AG04450 (cell line): Measurements from ENCODE around the gene RNF113A. TPM values are rescaled to one million over a fixed set of nuclear protein-coding genes. Genes with fewer than 3 reads are reported as not detected.
A peak's percentile ranks its signal among the peaks of the same experiment; 100 is the strongest.

Source experiments
- CTCF ChIA-PET: fragments of 300-600, 350-600 bp; formaldehyde crosslinking; extraction: SDS; loops from one replicate; lab custom pipeline; 2022; ENCODE audit warnings: antibody characterized with exemption, inconsistent platforms; lab: Charles Lee
- POLR2A ChIA-PET: fragments of 350-600 bp; formaldehyde crosslinking; extraction: SDS; loops from one replicate; lab custom pipeline; 2021; ENCODE audit warnings: antibody characterized with exemption, inconsistent platforms; lab: Yijun Ruan, JAX
- DNase-seq: peaks from one replicate; pipeline ENCODE4 v3.0.0-alpha.2; 2011; ENCODE audit warnings: low read depth, low spot score
- H3K27ac ChIP-seq: one replicate; pipeline ENCODE4 v1.5.1; 2012; ENCODE audit warnings: low read depth, low read length, control low read depth
- H3K27me3 ChIP-seq: one replicate; pipeline ENCODE4 v1.6.0; 2012; ENCODE audit warnings: low read length; ENCODE audit not compliant: control insufficient read depth, insufficient read depth
- H3K4me3 ChIP-seq: 2 replicates; pipeline ENCODE4 v1.5.1; 2011; ENCODE audit warnings: mild to moderate bottlenecking, low read depth, low read length, control low read depth
- H3K9me3 ChIP-seq: 2 replicates; pipeline ENCODE4 v1.5.1; 2012; ENCODE audit warnings: low read length; ENCODE audit not compliant: control insufficient read depth, insufficient read depth
- CTCF ChIP-seq: IDR thresholded peaks from 2 replicates; pipeline ENCODE4 v1.5.1; 2011; ENCODE audit warnings: low read depth, low read length, control low read depth, inconsistent platforms
- polyA minus RNA-seq: library from RNA; depleted of rRNA, polyadenylated mRNA; stranded (reverse); fragments of >200 nt; gene quantifications from 2 replicates; pipeline ENCODE4 v1.2.3, GENCODE V29; 2011; rRNA and poly(A)+ RNA removed
- polyA plus RNA-seq: library from polyadenylated mRNA; depleted of rRNA; stranded (reverse); fragments of >200 nt; gene quantifications from 2 replicates; pipeline ENCODE4 v1.2.3, GENCODE V29; 2011; rRNA removed

The RNF113A gene
- polyA plus RNA-seq (11.3 and 11.7 TPM in 2 replicates), polyA minus RNA-seq (6.6 and 7.2 TPM in 2 replicates)

- H3K9me3 ChIP-seq, result no peaks in the 10 kb centered on the region
- ChIA-PET POLR2A (interaction anchor here (0.5 to 1.0 kb wide), 3 partner anchors 19 to 144 kb away, joined by 3 to 7 read pairs (median 7); partner anchors contain the start of genes RPL39 and UPF3B), CTCF (no interaction called here)
- peak; percentile 41 for DNase-seq
- no peak for TF ChIP-seq CTCF
- no peaks in the 10 kb centered on the region for H3K27me3 ChIP-seq
- peak within 1 kb of the TSS; percentile 75 for H3K4me3 ChIP-seq
- H3K27ac ChIP-seq, result peak within 1 kb of the TSS; percentile 91
Observed at GRCh38 chrX:119871599-119872395, at the start of gene RNF113A, which contains the start of gene NDUFA1. Gene RNF113A, minus strand, starts transcription at chrX:119871733. Its CDS starts 120 bp downstream, at chrX:119871613. Gene NDUFA1, plus strand, starts transcription at chrX:119871832. Its CDS starts 80 bp downstream, at chrX:119871912.

GRCh38 chrX:119919835-119920585 lies 48.5 kb upstream of the RNF113A start:
- Histone ChIP-seq H3K4me3 (no peak overlapping the region), H3K27me3 (no peaks in the 10 kb centered on the region), H3K27ac (no peak overlapping the region), H3K9me3 (no peaks in the 10 kb centered on the region)
- no peak for DNase-seq
- ChIA-PET POLR2A (no interaction called here), CTCF (no interaction called here)
- TF ChIP-seq CTCF, result no peak

- H3K27me3 ChIP-seq, result no peaks in the 10 kb centered on the region
- no peak for DNase-seq
- no peak overlapping the region for H3K27ac ChIP-seq
- POLR2A ChIA-PET, result no interaction called here
- CTCF ChIA-PET, result no interaction called here
- H3K4me3 ChIP-seq, result no peak overlapping the region
- TF ChIP-seq CTCF, result no peak
- H3K9me3 ChIP-seq, result no peaks in the 10 kb centered on the region
Observed at GRCh38 chrX:119917877-119918276, 46.3 kb upstream of the RNF113A start.

- Histone ChIP-seq H3K9me3 (no peaks in the 10 kb centered on the region), H3K27ac (no peak overlapping the region), H3K27me3 (no peaks in the 10 kb centered on the region), H3K4me3 (no peak overlapping the region)
- no peak for DNase-seq
- ChIA-PET POLR2A (no interaction called here), CTCF (no interaction called here)
- TF ChIP-seq CTCF, result no peak
Observed at GRCh38 chrX:119916310-119916709, 44.8 kb upstream of the RNF113A start.
